Kidney epithelial cell (primary cell): Measurements from ENCODE around the gene PYROXD2. TPM values are rescaled to one million over a fixed set of nuclear protein-coding genes. Genes with fewer than 3 reads are reported as not detected.
"Not testable (repeated sequence)": the region's sequence is repeated elsewhere in the genome, so short reads cannot be mapped to it uniquely, and the experiment has no call there.

ENCODE experiments used
- DNase-seq: peaks from one replicate; pipeline ENCODE4 v3.0.0-alpha.2; 2010; ENCODE audit warnings: low read depth
- H3K27me3 ChIP-seq: 2 replicates; pipeline ENCODE4 v1.6.0; 2011; ENCODE audit warnings: low read length; ENCODE audit not compliant: control insufficient read depth, insufficient read depth
- H3K36me3 ChIP-seq: 2 replicates; pipeline ENCODE4 v1.5.1; 2011; ENCODE audit warnings: low read length; ENCODE audit not compliant: control insufficient read depth, insufficient read depth
- H3K4me3 ChIP-seq: 2 replicates; pipeline ENCODE4 v1.5.1; 2011; ENCODE audit warnings: low read depth, mild to moderate bottlenecking, control low read depth, low read length
- total RNA-seq: library from RNA; depleted of rRNA; stranded (reverse); fragments of >200 nt; gene quantifications from 2 replicates; pipeline ENCODE4 v1.2.3, GENCODE V29; 2015
- TF ChIP-seq, protein P1 (sequence below): IDR thresholded peaks from 2 replicates; pipeline ENCODE4 v1.5.1; 2011; ENCODE audit warnings: mild to moderate bottlenecking, moderate library complexity, low read length, control low read depth, inconsistent platforms; ENCODE audit not compliant: insufficient read depth, poor library complexity, severe bottlenecking

Gene PYROXD2
- total RNA-seq, 1 donor from 2014 or later = 5.8 TPM

DNA sequence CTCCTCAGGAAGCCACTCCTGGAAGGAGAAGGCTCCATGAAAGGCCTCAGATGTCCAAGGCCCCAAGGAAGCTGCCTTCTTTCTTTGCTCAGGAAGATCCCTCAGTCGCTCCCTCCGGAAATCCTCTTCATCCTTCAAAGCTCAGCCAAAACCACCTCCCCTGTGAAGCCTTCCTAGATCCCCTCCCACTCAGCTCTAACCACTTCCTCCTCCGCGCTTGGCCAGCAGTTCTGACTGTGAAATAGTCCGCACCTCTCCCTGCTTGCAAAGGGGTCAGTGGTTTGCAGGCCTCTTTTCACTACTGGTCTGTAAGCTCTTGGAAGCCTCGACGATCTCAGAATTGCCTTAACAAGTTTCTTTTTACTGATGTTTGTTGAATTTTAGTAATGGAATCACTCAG lies 23.9 kb downstream of the PYROXD2 start:
- TF ChIP-seq, protein P1, sequence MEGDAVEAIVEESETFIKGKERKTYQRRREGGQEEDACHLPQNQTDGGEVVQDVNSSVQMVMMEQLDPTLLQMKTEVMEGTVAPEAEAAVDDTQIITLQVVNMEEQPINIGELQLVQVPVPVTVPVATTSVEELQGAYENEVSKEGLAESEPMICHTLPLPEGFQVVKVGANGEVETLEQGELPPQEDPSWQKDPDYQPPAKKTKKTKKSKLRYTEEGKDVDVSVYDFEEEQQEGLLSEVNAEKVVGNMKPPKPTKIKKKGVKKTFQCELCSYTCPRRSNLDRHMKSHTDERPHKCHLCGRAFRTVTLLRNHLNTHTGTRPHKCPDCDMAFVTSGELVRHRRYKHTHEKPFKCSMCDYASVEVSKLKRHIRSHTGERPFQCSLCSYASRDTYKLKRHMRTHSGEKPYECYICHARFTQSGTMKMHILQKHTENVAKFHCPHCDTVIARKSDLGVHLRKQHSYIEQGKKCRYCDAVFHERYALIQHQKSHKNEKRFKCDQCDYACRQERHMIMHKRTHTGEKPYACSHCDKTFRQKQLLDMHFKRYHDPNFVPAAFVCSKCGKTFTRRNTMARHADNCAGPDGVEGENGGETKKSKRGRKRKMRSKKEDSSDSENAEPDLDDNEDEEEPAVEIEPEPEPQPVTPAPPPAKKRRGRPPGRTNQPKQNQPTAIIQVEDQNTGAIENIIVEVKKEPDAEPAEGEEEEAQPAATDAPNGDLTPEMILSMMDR = no peak
- no peaks in the 10 kb centered on the region for H3K27me3 ChIP-seq
- no peak overlapping the region for H3K4me3 ChIP-seq
- H3K36me3 ChIP-seq = no peaks in the 10 kb centered on the region
- DNase-seq = no peak

DNA sequence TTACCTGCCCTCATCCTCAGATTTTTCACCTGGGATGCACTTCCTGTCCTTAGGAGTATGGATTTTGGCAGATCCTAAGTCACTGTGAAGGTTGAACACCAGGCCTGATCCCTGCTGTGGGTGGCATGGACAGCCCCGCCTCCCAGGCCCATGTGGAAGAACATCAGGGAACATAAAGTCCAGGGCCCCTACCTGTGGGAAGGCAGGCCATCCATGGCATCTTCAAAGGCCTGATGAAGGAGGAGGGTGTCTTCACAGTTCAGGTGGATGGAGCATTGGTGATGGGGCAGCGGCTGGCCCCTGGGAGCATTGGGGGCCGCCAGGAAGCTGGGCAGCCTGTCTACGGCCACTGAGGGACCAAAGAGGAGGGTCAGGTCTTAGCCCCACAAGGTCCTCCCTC lies 24.6 kb downstream of the PYROXD2 start:
- no peaks in the 10 kb centered on the region for H3K36me3 ChIP-seq
- TF ChIP-seq, protein P1 = no peak
- DNase-seq = no peak
- no peaks in the 10 kb centered on the region for H3K27me3 ChIP-seq
- H3K4me3 ChIP-seq = no peak overlapping the region

DNA sequence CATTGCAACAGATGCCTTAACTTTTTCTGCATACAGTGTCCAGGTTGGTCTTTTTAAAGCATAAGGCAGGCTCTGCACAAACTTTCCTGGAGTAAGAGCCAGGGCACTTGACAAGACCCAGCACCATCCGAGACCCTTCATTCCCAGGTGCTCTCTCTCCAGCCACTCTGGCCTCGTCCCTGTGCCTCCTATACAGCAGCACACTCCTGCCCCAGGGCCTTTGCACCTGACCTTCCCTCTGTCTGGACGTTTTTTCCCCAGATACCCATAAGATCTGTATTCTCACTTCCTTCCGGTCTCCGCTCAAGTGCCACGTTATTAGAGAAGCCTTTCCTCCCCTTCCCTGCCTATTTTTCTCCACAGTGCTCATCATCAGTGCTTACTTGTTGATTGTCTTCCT lies 25.6 kb downstream of the PYROXD2 start:
- TF ChIP-seq, protein P1 = no peak
- H3K4me3 ChIP-seq = no peak overlapping the region
- no peaks in the 10 kb centered on the region for H3K27me3 ChIP-seq
- no peak for DNase-seq
- H3K36me3 ChIP-seq = no peaks in the 10 kb centered on the region

DNA sequence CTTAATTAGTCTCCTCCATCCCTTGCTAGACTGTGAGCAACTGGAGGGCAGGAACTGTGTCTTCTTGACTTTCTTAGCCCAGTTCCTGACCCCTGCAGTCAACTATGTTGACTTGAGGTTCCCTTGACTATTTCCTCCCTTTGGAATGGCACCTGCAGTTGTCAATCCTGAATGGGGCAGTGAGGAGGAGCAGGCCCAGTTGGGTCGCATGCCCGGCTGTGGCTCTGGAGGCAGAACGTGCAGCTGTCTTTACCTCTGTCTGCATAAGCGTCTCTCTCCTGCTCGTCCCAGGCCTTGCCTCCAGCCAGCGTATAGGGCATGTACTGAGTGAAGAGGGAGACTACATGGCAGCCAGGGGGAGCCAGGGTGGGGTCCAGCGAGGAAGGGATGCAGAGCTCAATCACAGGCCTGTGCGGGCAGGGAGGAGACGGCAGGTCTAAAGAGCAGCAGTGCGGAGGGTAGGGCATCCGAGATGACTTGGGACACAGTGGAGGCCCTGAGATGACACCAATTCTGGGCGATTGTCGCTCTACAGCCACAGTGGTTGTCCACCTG lies 26.8 kb downstream of the PYROXD2 start:
- Histone ChIP-seq H3K36me3 (no peaks in the 10 kb centered on the region), H3K27me3 (no peaks in the 10 kb centered on the region), H3K4me3 (no peak overlapping the region)
- no peak for DNase-seq
- TF ChIP-seq, protein P1 = no peak

DNA sequence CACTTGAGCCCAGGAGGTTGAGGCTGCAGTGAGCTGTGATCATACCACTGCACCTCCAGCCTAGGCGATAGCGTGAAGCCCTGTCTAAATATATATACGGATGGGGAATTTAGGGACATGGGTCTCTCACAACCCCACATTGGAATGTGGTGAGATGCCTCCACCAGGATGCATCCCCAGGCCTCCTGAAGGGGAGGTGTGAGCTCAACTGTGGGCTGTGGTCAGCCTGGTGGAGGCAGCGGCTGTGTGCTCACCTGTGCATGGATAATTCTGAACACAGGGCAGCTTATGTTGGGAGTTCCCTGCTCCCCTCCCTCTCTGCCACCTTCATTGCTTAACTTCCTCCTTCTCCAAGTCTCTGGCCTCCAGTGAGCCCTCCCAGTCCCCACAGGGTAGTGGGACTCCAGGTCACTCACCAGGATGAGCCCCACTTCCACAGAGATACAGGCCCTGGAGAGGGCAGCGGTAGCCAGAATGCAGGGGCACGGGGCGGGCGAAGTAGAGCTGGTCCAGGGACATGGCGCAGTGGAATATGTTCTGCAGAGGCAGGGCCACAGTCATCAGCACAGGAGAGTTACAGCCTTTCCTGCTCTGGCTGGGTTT lies 30.4 kb downstream of the PYROXD2 start:
- TF ChIP-seq, protein P1 = no peak
- DNase-seq = no peak
- Histone ChIP-seq H3K36me3 (no peaks in the 10 kb centered on the region), H3K4me3 (no peak overlapping the region), H3K27me3 (no peaks in the 10 kb centered on the region)

DNA sequence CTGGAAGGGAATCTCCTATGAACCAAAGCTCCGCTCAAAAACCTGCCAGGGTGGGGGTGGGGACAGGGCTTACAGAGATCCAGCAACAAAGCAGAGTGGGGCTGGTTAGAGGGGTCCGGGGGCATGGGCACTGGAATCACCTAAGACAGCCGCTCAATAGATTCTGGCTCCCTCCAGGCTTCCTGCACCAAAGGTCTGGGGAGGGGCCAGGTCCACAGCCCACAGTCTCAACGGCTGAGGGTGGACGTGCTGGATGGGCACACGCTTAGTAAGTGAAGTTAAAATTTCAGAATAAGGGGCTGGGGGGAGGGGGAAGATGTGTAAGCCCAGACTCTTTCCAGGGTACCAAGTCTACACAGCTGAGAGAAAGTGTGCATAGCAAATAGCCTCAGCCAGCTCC lies 31.1 kb downstream of the PYROXD2 start:
- no peak for DNase-seq
- no peak overlapping the region for H3K4me3 ChIP-seq
- TF ChIP-seq, protein P1 = no peak
- no peaks in the 10 kb centered on the region for H3K36me3 ChIP-seq
- H3K27me3 ChIP-seq = no peaks in the 10 kb centered on the region

DNA sequence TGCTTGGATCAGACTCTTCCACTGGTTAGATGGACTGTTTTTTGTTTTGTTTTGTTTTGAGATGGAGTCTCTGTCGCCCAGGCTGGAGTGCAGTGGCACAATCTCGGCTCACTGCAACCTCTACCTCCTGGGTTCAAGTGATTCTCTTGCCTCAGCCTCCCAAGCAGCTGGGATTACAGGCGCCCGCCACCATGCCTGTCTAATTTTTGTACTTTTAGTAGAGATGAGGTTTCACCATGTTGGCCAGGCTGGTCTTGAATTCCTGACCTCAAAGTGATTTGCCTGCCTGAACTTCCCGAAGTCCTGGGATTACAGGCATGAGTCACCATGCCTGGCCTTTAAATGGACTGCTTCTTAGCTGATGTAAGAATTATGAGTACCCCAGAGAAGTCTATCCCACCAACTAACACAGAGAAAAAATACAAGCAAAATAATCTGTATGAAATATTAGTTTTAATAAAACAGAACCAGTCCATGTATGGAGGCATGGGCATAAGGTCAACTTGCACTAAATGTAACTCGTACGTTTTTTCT lies 31.8 kb downstream of the PYROXD2 start:
- DNase-seq, H3K4me3 ChIP-seq: not testable (repeated sequence)

More for the DNA sequence above, 31.8 kb downstream of the PYROXD2 start:
- H3K36me3 ChIP-seq, H3K27me3 ChIP-seq: not testable (repeated sequence)
